Measurements from ENCODE around the gene IL20RA. TPM values are rescaled to one million over a fixed set of nuclear protein-coding genes. Genes with fewer than 3 reads are reported as not detected.

Gene IL20RA
- total and polyA plus RNA-seq, 2 experiments from 2014 or later, result 2.6 to 3.5 TPM

DNA sequence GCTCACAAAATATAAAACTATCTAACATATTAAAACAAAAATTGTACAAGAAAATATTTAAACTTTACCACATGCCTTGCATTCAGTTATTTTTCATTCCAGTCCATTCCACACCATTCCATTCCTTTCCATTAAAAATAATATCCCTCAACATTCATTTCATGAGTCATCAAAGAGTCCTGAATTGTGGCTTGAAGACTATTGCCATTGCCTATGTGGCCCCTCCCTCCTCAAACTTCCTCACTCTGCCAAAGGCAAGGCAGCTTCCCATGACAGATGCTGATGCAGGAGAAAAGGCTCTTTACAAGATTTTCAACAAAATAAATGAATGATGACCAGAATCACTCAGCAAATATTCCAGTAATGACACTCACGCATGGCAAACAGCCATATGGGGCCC is 31.7 kb downstream of the IL20RA start:
- Mint-ChIP-seq H3K36me3 (ENCODE audit: low read depth) (no peaks in the 10 kb centered on the region), H3K9me3 (no peaks in the 10 kb centered on the region), H3K4me1 (peaks cover 3% of the 10 kb centered on the region; the same call in 2 of the 3 replicates), H3K27me3 (ENCODE audit: insufficient read depth, low read depth, poor library complexity) (no peaks in the 10 kb centered on the region), H3K4me3 (no peak overlapping the region), H3K27ac (no peak overlapping the region)
- Histone ChIP-seq H2AFZ (no peak overlapping the region), H4K20me1 (replicated peaks; ENCODE audit: insufficient read depth) (no peaks in the 10 kb centered on the region), H3K9me2 (ENCODE audit: insufficient read depth) (no peaks in the 10 kb centered on the region), H3K36me3 (ENCODE audit: insufficient read depth) (no peaks in the 10 kb centered on the region), H3K4me2 (no peak overlapping the region), H3K4me3 (no peak overlapping the region), H3K4me1 (ENCODE audit: insufficient read depth) (no peaks in the 10 kb centered on the region), H3K27me3 (ENCODE audit: insufficient read depth) (no peaks in the 10 kb centered on the region), H3K27ac (ENCODE audit: low read depth) (no peak overlapping the region), H3K79me2 (replicated peaks; ENCODE audit: insufficient read depth) (no peaks in the 10 kb centered on the region), H3F3A (replicated peaks; ENCODE audit: low read depth) (no peaks in the 10 kb centered on the region)
- no peak for DNase-seq (ENCODE audit: low spot score)
- no peak for TF ChIP-seq ZNF331 (CRISPR knock-in tag; IDR thresholded peaks at IDR 0.05; ENCODE audit: low read depth)
- TF ChIP-seq, protein P1, sequence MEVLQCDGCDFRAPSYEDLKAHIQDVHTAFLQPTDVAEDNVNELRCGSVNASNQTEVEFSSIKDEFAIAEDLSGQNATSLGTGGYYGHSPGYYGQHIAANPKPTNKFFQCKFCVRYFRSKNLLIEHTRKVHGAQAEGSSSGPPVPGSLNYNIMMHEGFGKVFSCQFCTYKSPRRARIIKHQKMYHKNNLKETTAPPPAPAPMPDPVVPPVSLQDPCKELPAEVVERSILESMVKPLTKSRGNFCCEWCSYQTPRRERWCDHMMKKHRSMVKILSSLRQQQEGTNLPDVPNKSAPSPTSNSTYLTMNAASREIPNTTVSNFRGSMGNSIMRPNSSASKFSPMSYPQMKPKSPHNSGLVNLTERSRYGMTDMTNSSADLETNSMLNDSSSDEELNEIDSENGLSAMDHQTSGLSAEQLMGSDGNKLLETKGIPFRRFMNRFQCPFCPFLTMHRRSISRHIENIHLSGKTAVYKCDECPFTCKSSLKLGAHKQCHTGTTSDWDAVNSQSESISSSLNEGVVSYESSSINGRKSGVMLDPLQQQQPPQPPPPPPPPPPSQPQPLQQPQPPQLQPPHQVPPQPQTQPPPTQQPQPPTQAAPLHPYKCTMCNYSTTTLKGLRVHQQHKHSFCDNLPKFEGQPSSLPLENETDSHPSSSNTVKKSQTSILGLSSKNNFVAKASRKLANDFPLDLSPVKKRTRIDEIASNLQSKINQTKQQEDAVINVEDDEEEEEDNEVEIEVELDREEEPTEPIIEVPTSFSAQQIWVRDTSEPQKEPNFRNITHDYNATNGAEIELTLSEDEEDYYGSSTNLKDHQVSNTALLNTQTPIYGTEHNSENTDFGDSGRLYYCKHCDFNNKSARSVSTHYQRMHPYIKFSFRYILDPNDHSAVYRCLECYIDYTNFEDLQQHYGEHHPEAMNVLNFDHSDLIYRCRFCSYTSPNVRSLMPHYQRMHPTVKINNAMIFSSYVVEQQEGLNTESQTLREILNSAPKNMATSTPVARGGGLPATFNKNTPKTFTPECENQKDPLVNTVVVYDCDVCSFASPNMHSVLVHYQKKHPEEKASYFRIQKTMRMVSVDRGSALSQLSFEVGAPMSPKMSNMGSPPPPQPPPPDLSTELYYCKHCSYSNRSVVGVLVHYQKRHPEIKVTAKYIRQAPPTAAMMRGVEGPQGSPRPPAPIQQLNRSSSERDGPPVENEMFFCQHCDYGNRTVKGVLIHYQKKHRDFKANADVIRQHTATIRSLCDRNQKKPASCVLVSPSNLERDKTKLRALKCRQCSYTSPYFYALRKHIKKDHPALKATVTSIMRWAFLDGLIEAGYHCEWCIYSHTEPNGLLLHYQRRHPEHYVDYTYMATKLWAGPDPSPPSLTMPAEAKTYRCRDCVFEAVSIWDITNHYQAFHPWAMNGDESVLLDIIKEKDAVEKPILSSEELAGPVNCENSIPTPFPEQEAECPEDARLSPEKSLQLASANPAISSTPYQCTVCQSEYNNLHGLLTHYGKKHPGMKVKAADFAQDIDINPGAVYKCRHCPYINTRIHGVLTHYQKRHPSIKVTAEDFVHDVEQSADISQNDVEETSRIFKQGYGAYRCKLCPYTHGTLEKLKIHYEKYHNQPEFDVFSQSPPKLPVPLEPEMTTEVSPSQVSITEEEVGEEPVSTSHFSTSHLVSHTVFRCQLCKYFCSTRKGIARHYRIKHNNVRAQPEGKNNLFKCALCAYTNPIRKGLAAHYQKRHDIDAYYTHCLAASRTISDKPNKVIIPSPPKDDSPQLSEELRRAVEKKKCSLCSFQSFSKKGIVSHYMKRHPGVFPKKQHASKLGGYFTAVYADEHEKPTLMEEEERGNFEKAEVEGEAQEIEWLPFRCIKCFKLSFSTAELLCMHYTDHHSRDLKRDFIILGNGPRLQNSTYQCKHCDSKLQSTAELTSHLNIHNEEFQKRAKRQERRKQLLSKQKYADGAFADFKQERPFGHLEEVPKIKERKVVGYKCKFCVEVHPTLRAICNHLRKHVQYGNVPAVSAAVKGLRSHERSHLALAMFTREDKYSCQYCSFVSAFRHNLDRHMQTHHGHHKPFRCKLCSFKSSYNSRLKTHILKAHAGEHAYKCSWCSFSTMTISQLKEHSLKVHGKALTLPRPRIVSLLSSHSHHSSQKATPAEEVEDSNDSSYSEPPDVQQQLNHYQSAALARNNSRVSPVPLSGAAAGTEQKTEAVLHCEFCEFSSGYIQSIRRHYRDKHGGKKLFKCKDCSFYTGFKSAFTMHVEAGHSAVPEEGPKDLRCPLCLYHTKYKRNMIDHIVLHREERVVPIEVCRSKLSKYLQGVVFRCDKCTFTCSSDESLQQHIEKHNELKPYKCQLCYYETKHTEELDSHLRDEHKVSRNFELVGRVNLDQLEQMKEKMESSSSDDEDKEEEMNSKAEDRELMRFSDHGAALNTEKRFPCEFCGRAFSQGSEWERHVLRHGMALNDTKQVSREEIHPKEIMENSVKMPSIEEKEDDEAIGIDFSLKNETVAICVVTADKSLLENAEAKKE (CRISPR knock-in tag; IDR thresholded peaks at IDR 0.05), result no peak
- no peak for TF ChIP-seq ZNF114 (CRISPR knock-in tag; IDR thresholded peaks at IDR 0.05)
- TF ChIP-seq, protein P2, sequence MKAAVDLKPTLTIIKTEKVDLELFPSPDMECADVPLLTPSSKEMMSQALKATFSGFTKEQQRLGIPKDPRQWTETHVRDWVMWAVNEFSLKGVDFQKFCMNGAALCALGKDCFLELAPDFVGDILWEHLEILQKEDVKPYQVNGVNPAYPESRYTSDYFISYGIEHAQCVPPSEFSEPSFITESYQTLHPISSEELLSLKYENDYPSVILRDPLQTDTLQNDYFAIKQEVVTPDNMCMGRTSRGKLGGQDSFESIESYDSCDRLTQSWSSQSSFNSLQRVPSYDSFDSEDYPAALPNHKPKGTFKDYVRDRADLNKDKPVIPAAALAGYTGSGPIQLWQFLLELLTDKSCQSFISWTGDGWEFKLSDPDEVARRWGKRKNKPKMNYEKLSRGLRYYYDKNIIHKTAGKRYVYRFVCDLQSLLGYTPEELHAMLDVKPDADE (IDR thresholded peaks at IDR 0.05), result no peak
- TF ChIP-seq POLR2AphosphoS5 (IDR thresholded peaks at IDR 0.05; ENCODE audit: low read depth), result no peak
- TF ChIP-seq EZH2 (IDR thresholded peaks at IDR 0.05; ENCODE audit: low read depth, unreplicated experiment), result no peak
- TF ChIP-seq CREB1 (CRISPR knock-in tag; IDR thresholded peaks at IDR 0.05; ENCODE audit: low read depth), result no peak
- no peak for TF ChIP-seq NANOG (IDR thresholded peaks at IDR 0.05; ENCODE audit: borderline replicate concordance)
- TF ChIP-seq STAT1 (IDR thresholded peaks at IDR 0.05; ENCODE audit: unreplicated experiment), result no peak
- TF ChIP-seq EZH2phosphoT487 (IDR thresholded peaks at IDR 0.05; ENCODE audit: unreplicated experiment), result no peak
- no peak for TF ChIP-seq JUNB (IDR thresholded peaks at IDR 0.05; ENCODE audit: unreplicated experiment)
- TF ChIP-seq REST (IDR thresholded peaks at IDR 0.05; ENCODE audit: unreplicated experiment), result no peak
- no peak for TF ChIP-seq CTCF (conservative IDR thresholded peaks at IDR 0.05; ENCODE audit: low read depth in 2 of 2)
- no peak for ATAC-seq
